Measurements from ENCODE around the gene WDR37. TPM values are rescaled to one million over a fixed set of nuclear protein-coding genes. Genes with fewer than 3 reads are reported as not detected.

Gene WDR37
- polyA plus RNA-seq, 3 donors = 7.1 to 33.6 (median 8.6) TPM

- intact Hi-C loops (cut with micrococcal nuclease) = no loop called here
- peaks cover 1 to 11% (median 8%) of the 10 kb centered on the region in 3 donors for H3K27me3 Mint-ChIP-seq (ENCODE audit: low read depth in 3 of 3)
- Histone ChIP-seq H3K4me3 (replicated peaks in 1 of 3; ENCODE audit: low read depth in 2 of 3, low read length in 3 of 3) (no peak overlapping the region), H3K27ac (ENCODE audit: low read depth in 1 of 2, low read length in 2 of 2) (no peak overlapping the region), H3K4me1 (ENCODE audit: control insufficient read depth in 1 of 2, insufficient read depth in 2 of 2, low read length in 2 of 2) (no peaks in the 10 kb centered on the region), H4K20me1 (ENCODE audit: insufficient read depth, low read length) (no peaks in the 10 kb centered on the region), H3K36me3 (replicated peaks in 1 of 2; ENCODE audit: control insufficient read depth in 1 of 2, insufficient read depth in 2 of 2, low read length in 2 of 2) (no peaks in the 10 kb centered on the region), H2AFZ (ENCODE audit: insufficient read depth, low read depth, low read length, poor library complexity, severe bottlenecking) (no peak overlapping the region), H3K9ac (ENCODE audit: insufficient read depth, low read length, poor library complexity, severe bottlenecking) (no peak overlapping the region), H3K9me3 (replicated peaks in 1 of 2; ENCODE audit: control insufficient read depth in 1 of 2, insufficient read depth in 1 of 2, low read length in 2 of 2) (no peaks in the 10 kb centered on the region), H3K27me3 (ENCODE audit: control insufficient read depth in 2 of 2, insufficient read depth in 2 of 2, low read length in 2 of 2) (no peaks in the 10 kb centered on the region), H3K4me2 (replicated peaks; ENCODE audit: extremely low read depth, low read length, poor library complexity, severe bottlenecking) (no peak overlapping the region), H3K79me2 (ENCODE audit: insufficient read depth, low read length) (no peaks in the 10 kb centered on the region)
- no peak for TF ChIP-seq CTCF (IDR thresholded peaks at IDR 0.05)
- H3K4me1 Mint-ChIP-seq = no peaks in the 10 kb centered on the region
- H3K36me3 Mint-ChIP-seq = no peaks in the 10 kb centered on the region
- 91% methylated on average over 4 of the region's 6 CpGs for whole genome bisulfite sequencing (ENCODE audit: insufficient coverage)
- peaks cover 0 to 1% (median 0%) of the 10 kb centered on the region in 7 donors for H3K9me3 Mint-ChIP-seq
- DNase-seq = no peak
- H3K27ac Mint-ChIP-seq = no peak overlapping the region
- H3K4me3 Mint-ChIP-seq = no peak overlapping the region
Observed at GRCh38 chr10:1153251-1153763, 97.1 kb downstream of the WDR37 start.

- no peak overlapping the region for H3K4me3 Mint-ChIP-seq
- intact Hi-C loops (cut with micrococcal nuclease) = no loop called here
- no peak overlapping the region for H3K4me2 ChIP-seq (replicated peaks; ENCODE audit: extremely low read depth, low read length, poor library complexity, severe bottlenecking)
Observed at GRCh38 chr10:1153805-1154351, 97.7 kb downstream of the WDR37 start.

More at GRCh38 chr10:1153805-1154351, 97.7 kb downstream of the WDR37 start:
- Histone ChIP-seq H3K9me3 (replicated peaks in 1 of 2; ENCODE audit: control insufficient read depth in 1 of 2, insufficient read depth in 1 of 2, low read length in 2 of 2) (no peaks in the 10 kb centered on the region), H3K4me3 (replicated peaks in 1 of 3; ENCODE audit: low read depth in 2 of 3, low read length in 3 of 3) (no peak overlapping the region), H3K27ac (ENCODE audit: low read depth in 1 of 2, low read length in 2 of 2) (no peak overlapping the region), H2AFZ (ENCODE audit: insufficient read depth, low read depth, low read length, poor library complexity, severe bottlenecking) (no peak overlapping the region), H3K79me2 (ENCODE audit: insufficient read depth, low read length) (no peaks in the 10 kb centered on the region), H4K20me1 (ENCODE audit: insufficient read depth, low read length) (no peaks in the 10 kb centered on the region), H3K9ac (ENCODE audit: insufficient read depth, low read length, poor library complexity, severe bottlenecking) (no peak overlapping the region), H3K27me3 (ENCODE audit: control insufficient read depth in 2 of 2, insufficient read depth in 2 of 2, low read length in 2 of 2) (no peaks in the 10 kb centered on the region), H3K4me1 (ENCODE audit: control insufficient read depth in 1 of 2, insufficient read depth in 2 of 2, low read length in 2 of 2) (no peaks in the 10 kb centered on the region), H3K36me3 (replicated peaks in 1 of 2; ENCODE audit: control insufficient read depth in 1 of 2, insufficient read depth in 2 of 2, low read length in 2 of 2) (no peaks in the 10 kb centered on the region)
- H3K9me3 Mint-ChIP-seq = peaks cover 0 to 1% (median 0%) of the 10 kb centered on the region in 7 donors
- TF ChIP-seq CTCF (IDR thresholded peaks at IDR 0.05) = no peak
- no peak overlapping the region for H3K27ac Mint-ChIP-seq
- DNase-seq = no peak
- H3K27me3 Mint-ChIP-seq (ENCODE audit: low read depth in 3 of 3) = peaks cover 1 to 11% (median 6%) of the 10 kb centered on the region in 3 donors
- H3K36me3 Mint-ChIP-seq = no peaks in the 10 kb centered on the region
- 82% methylated on average over 16 of the region's 20 CpGs for WGBS (ENCODE audit: insufficient coverage)
- H3K4me1 Mint-ChIP-seq = no peaks in the 10 kb centered on the region
